Smooth muscle cell (in vitro differentiated cells): Measurements from ENCODE around the gene MPPED2. TPM values are rescaled to one million over a fixed set of nuclear protein-coding genes. Genes with fewer than 3 reads are reported as not detected.

ENCODE experiments used
- DNase-seq: peaks from one replicate; lab custom pipeline; 2025; ENCODE audit not compliant: unreplicated experiment; lab: John Stamatoyannopoulos, UW
- H2AFZ ChIP-seq: fragments of 200-600 bp; sonication (generic); 2 replicates; pipeline ENCODE4 v1.6.0; 2016; ENCODE audit warnings: antibody characterized with exemption, low read depth, mild to moderate bottlenecking
- H3F3A ChIP-seq: fragments of 200-600 bp; sonication (generic); 2 replicates; pipeline ENCODE4 v1.6.0; 2017; ENCODE audit warnings: antibody characterized with exemption, low read depth
- H3K27ac ChIP-seq: fragments of 200-600 bp; sonication (generic); 2 replicates; pipeline ENCODE4 v1.5.1; 2016; ENCODE audit warnings: low read depth, mild to moderate bottlenecking
- H3K27me3 ChIP-seq: fragments of 200-600 bp; sonication (generic); 2 replicates; pipeline ENCODE4 v1.6.1; 2016; ENCODE audit warnings: low read depth, mild to moderate bottlenecking
- H3K36me3 ChIP-seq: fragments of 200-600 bp; sonication (generic); 2 replicates; pipeline ENCODE4 v1.5.1; 2016; ENCODE audit warnings: low read depth
- H3K4me1 ChIP-seq: fragments of 200-600 bp; sonication (generic); 2 replicates; pipeline ENCODE4 v1.5.1; 2016; ENCODE audit warnings: low read depth
- H3K4me2 ChIP-seq: fragments of 200-600 bp; sonication (generic); 2 replicates; pipeline ENCODE4 v1.6.0; 2016; ENCODE audit warnings: mild to moderate bottlenecking
- H3K4me3 ChIP-seq: fragments of 200-600 bp; sonication (generic); 2 replicates; pipeline ENCODE4 v1.5.1; 2016; ENCODE audit warnings: mild to moderate bottlenecking
- H3K79me2 ChIP-seq: fragments of 200-600 bp; sonication (generic); 2 replicates; pipeline ENCODE4 v1.6.0; 2016; ENCODE audit warnings: low read depth, mild to moderate bottlenecking
- H3K9ac ChIP-seq: fragments of 200-600 bp; sonication (generic); 2 replicates; pipeline ENCODE4 v1.6.0; 2016; ENCODE audit warnings: low read depth
- H3K9me3 ChIP-seq: fragments of 200-600 bp; sonication (generic); replicated peaks from 2 replicates; pipeline ENCODE4 v1.5.1; 2016; ENCODE audit warnings: low read depth
- H4K20me1 ChIP-seq: fragments of 200-600 bp; sonication (generic); 2 replicates; pipeline ENCODE4 v1.6.0; 2016; ENCODE audit warnings: low read depth
- WGBS: methylation state at CpG from one replicate; pipeline ENCODE4 v1.1.7; 2016; ENCODE audit warnings: low lambda C conversion rate; 5-methylcytosine and 5-hydroxymethylcytosine counted together
- polyA plus RNA-seq: library from polyadenylated mRNA; unstranded; fragments of >200 nt; fragmentation: Nextera tagmentation; extraction: Ambion mirVana; gene quantifications from 2 replicates; pipeline ENCODE4 v1.2.1, GENCODE V29; 2016
- total RNA-seq: library from RNA; depleted of rRNA; stranded (reverse); fragments of >200 nt; gene quantifications from 2 replicates; pipeline ENCODE4 v1.2.3, GENCODE V29; 2014
- TF ChIP-seq, protein P1 (sequence below): fragments of 200-600 bp; sonication (generic); IDR thresholded peaks from 2 replicates; pipeline ENCODE4 v1.5.1; 2017; ENCODE audit warnings: borderline replicate concordance, mild to moderate bottlenecking, antibody characterized with exemption; ENCODE audit not compliant: insufficient read depth, poor library complexity, severe bottlenecking

MPPED2 gene
- total and polyA plus RNA-seq, 2 experiments from 2014 or later: 0.82 to 1.4 TPM

DNA sequence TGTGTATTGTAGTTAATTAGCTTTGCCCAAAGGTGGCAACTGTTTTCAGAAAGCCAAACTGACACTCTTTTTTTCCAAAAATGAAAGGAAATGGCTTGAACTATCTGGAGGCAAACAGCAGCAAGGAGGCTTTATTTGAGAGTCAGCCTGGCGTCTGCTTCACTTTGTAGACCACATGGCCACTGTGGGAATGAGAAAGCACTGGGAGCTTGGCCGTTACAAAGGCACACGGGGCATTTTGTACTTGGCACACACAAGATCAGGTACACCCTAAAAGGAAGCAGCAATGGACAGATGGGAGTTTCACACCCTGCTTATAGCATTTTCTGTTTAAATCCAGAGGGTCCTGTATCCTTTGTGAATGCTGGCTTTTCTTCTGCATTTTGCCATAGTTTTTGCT lies 126.3 kb downstream of the MPPED2 start:
- Histone ChIP-seq H3F3A (no peaks in the 10 kb centered on the region), H3K27me3 (no peaks in the 10 kb centered on the region), H3K4me2 (no peak overlapping the region), H3K9ac (no peak overlapping the region), H3K9me3 (no peaks in the 10 kb centered on the region), H3K79me2 (no peaks in the 10 kb centered on the region), H3K4me3 (no peak overlapping the region), H3K4me1 (no peaks in the 10 kb centered on the region), H2AFZ (no peak overlapping the region), H4K20me1 (no peaks in the 10 kb centered on the region), H3K27ac (no peak overlapping the region), H3K36me3 (no peaks in the 10 kb centered on the region)
- DNase-seq: no peak
- WGBS: 89% methylated on average over 3 of the region's 3 CpGs
- TF ChIP-seq, protein P1, sequence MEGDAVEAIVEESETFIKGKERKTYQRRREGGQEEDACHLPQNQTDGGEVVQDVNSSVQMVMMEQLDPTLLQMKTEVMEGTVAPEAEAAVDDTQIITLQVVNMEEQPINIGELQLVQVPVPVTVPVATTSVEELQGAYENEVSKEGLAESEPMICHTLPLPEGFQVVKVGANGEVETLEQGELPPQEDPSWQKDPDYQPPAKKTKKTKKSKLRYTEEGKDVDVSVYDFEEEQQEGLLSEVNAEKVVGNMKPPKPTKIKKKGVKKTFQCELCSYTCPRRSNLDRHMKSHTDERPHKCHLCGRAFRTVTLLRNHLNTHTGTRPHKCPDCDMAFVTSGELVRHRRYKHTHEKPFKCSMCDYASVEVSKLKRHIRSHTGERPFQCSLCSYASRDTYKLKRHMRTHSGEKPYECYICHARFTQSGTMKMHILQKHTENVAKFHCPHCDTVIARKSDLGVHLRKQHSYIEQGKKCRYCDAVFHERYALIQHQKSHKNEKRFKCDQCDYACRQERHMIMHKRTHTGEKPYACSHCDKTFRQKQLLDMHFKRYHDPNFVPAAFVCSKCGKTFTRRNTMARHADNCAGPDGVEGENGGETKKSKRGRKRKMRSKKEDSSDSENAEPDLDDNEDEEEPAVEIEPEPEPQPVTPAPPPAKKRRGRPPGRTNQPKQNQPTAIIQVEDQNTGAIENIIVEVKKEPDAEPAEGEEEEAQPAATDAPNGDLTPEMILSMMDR: no peak

DNA sequence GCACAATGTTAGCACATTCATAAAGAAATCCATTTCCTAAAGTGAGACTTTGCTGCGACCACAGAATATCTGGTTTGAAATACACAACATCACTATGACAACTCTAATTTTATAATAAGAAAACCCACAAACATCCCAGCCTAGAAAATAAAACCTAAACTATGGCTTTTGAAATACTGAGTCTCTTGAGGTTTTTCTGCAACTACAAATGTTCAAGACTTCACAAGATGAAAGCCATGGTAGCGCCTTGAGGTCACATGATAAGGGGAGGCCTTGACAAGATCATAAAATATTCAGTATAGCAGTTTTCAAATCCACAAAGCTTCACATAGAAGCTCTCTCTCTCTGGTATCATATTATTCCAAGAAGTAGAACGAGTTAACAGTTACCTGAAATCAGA lies 126.8 kb downstream of the MPPED2 start:
- Histone ChIP-seq H3K9ac (no peak overlapping the region), H3K36me3 (no peaks in the 10 kb centered on the region), H3F3A (no peaks in the 10 kb centered on the region), H4K20me1 (no peaks in the 10 kb centered on the region), H3K4me1 (peaks cover under 1% of the 10 kb centered on the region), H2AFZ (no peak overlapping the region), H3K4me2 (no peak overlapping the region), H3K9me3 (no peaks in the 10 kb centered on the region), H3K27ac (no peak overlapping the region), H3K79me2 (no peaks in the 10 kb centered on the region), H3K4me3 (no peak overlapping the region), H3K27me3 (no peaks in the 10 kb centered on the region)
- TF ChIP-seq, protein P1: no peak
- WGBS: 93% methylated on average over 3 of the region's 3 CpGs
- DNase-seq: no peak

DNA sequence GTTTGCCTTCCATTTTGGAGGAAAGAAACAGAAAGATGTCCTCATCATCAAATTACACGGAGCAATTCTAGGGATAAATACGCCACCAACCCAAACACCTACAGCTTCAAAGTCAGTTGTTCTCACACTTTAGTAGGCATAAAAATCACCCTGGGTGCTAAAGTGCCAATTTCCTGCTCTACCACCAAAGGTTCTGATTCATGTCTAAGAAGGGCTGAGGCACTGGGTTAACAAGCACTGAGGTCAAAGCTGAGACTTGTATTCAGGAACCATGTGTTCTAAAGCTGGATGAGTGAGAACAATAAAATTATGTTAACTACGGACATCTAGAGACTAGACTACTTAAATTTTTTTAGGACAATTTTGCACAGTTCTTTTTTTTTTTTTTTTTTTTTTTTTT lies 127.6 kb downstream of the MPPED2 start:
- Histone ChIP-seq H4K20me1 (no peaks in the 10 kb centered on the region), H3K9me3 (no peaks in the 10 kb centered on the region), H3K36me3 (no peaks in the 10 kb centered on the region), H3F3A (no peaks in the 10 kb centered on the region), H3K79me2 (no peaks in the 10 kb centered on the region), H3K27me3 (no peaks in the 10 kb centered on the region), H3K4me2 (no peak overlapping the region), H3K9ac (no peak overlapping the region), H3K27ac (no peak overlapping the region), H3K4me3 (no peak overlapping the region), H3K4me1 (peaks cover 7% of the 10 kb centered on the region), H2AFZ (no peak overlapping the region)
- DNase-seq: no peak
- TF ChIP-seq, protein P1: no peak
- 87% methylated on average over 3 of the region's 3 CpGs for WGBS

DNA sequence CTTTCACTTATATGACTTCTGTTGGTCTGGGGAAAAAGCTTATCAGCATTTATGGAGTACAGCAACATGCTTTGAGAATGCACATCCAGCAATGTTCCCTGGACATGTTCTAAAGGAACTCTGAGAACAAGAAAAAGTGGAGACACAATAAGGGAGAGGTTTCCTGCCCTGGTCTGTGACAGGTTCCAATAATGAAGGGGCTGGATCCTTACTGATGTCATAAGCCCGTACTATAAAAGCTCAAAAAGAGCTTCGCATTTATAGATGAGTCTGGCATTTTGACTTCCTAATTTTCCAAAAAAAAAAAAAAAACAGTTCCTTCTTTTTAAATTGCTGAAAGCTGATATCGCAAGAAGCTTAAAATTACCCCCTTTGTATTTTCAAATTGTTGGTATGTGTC lies 129.1 kb downstream of the MPPED2 start:
- TF ChIP-seq, protein P1: no peak
- H3K4me1 ChIP-seq: peaks cover 10% of the 10 kb centered on the region
- H3K9me3 ChIP-seq: no peaks in the 10 kb centered on the region
- no peak overlapping the region for H3K4me3 ChIP-seq
- no peaks in the 10 kb centered on the region for H3K27me3 ChIP-seq
- H3F3A ChIP-seq: no peaks in the 10 kb centered on the region
- H2AFZ ChIP-seq: no peak overlapping the region
- H4K20me1 ChIP-seq: no peaks in the 10 kb centered on the region
- no peak for DNase-seq
- H3K9ac ChIP-seq: no peak overlapping the region
- H3K79me2 ChIP-seq: no peaks in the 10 kb centered on the region
- no peaks in the 10 kb centered on the region for H3K36me3 ChIP-seq
- whole genome bisulfite sequencing: 92% methylated on average over 3 of the region's 3 CpGs
- H3K4me2 ChIP-seq: no peak overlapping the region
- H3K27ac ChIP-seq: no peak overlapping the region
